Measurements from ENCODE around the gene MICU1. TPM values are rescaled to one million over a fixed set of nuclear protein-coding genes. Genes with fewer than 3 reads are reported as not detected.
"Not testable (repeated sequence)": the region's sequence is repeated elsewhere in the genome, so short reads cannot be mapped to it uniquely, and the experiment has no call there.

MICU1 gene
- total RNA-seq, 1 experiment from 2014 or later: 46.9 TPM

DNA sequence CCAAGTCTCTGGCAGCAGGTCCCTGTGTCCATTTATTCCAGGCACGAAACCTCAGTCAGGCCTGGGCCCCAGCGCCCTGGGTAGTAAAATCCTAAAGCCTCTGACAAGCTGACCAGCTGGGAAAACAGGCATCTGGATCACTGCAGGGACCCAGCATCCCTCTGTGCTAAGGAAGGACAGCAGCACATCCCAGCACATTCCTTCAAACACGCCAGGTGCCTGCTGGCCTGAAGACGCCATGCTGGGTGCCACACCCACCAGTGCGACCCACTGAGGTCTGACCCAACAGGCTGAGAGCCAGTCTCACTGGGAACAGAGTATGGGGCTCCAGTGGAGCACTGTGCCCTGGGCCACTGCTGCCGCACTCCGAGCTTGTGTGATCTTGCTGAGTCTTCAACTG is 277.6 kb downstream of the MICU1 start:
- H3K9me3 ChIP-seq (ENCODE audit: control insufficient read depth, insufficient read depth, low read depth, low read length): no peaks in the 10 kb centered on the region
- POLR2A ChIA-PET: interaction anchor here (1.5 kb wide), 1 partner anchor 10 kb away, joined by 6 read pairs; no protein-coding TSS in a partner anchor
- no TSS peak for BruUV-seq (replicated peaks)

GRCh38 chr10:72346117-72346516 is 279.8 kb downstream of the MICU1 start:
- intact Hi-C loops (cut with micrococcal nuclease; ENCODE audit: unreplicated experiment); H3K9me3 ChIP-seq (ENCODE audit: control insufficient read depth, insufficient read depth, low read depth, low read length); H3K27me3 ChIP-seq (ENCODE audit: control insufficient read depth, insufficient read depth, low read length); DNase-seq (ENCODE audit: low read depth, low spot score); BruUV-seq (replicated peaks); H3K36me3 ChIP-seq (ENCODE audit: control insufficient read depth, insufficient read depth, low read length); H3K27ac ChIP-seq (ENCODE audit: low read length); CTCF ChIA-PET; H3K4me1 ChIP-seq (ENCODE audit: control insufficient read depth, insufficient read depth, low read length); H3K4me3 ChIP-seq (ENCODE audit: low read depth in 2 of 2, low read length in 2 of 2); in situ Hi-C loops (cut with HindIII; ENCODE audit: low pct_unique_long_range_greater_than_20kb, low sequenced_read_pairs); POLR2A ChIA-PET; ATAC-seq: not testable (repeated sequence)

More for the DNA sequence above, 277.6 kb downstream of the MICU1 start:
- Histone ChIP-seq H3K27me3 (ENCODE audit: control insufficient read depth, insufficient read depth, low read length) (no peaks in the 10 kb centered on the region), H3K27ac (ENCODE audit: low read length) (no peak overlapping the region), H3K4me3 (ENCODE audit: low read depth in 2 of 2, low read length in 2 of 2) (no peak overlapping the region), H3K4me1 (ENCODE audit: control insufficient read depth, insufficient read depth, low read length) (peaks cover 6% of the 10 kb centered on the region), H3K36me3 (ENCODE audit: control insufficient read depth, insufficient read depth, low read length) (peaks cover 2% of the 10 kb centered on the region; the same call in 1 of the 2 replicates)
- DNase-seq (ENCODE audit: low read depth, low spot score) (no peak), ATAC-seq (no peak)
- CTCF ChIA-PET: no interaction called here
- TF ChIP-seq TCF7L2 (IDR thresholded peaks at IDR 0.05; ENCODE audit: low read depth, low read length) (no peak), POLR2AphosphoS5 (IDR thresholded peaks at IDR 0.05; ENCODE audit: low read depth, low read length) (no peak), SIN3A (IDR thresholded peaks at IDR 0.05; ENCODE audit: borderline replicate concordance, insufficient read depth, low read depth, low read length) (no peak)
- TF ChIP-seq, protein P1, sequence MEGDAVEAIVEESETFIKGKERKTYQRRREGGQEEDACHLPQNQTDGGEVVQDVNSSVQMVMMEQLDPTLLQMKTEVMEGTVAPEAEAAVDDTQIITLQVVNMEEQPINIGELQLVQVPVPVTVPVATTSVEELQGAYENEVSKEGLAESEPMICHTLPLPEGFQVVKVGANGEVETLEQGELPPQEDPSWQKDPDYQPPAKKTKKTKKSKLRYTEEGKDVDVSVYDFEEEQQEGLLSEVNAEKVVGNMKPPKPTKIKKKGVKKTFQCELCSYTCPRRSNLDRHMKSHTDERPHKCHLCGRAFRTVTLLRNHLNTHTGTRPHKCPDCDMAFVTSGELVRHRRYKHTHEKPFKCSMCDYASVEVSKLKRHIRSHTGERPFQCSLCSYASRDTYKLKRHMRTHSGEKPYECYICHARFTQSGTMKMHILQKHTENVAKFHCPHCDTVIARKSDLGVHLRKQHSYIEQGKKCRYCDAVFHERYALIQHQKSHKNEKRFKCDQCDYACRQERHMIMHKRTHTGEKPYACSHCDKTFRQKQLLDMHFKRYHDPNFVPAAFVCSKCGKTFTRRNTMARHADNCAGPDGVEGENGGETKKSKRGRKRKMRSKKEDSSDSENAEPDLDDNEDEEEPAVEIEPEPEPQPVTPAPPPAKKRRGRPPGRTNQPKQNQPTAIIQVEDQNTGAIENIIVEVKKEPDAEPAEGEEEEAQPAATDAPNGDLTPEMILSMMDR (IDR thresholded peaks at IDR 0.05): no peak
- TF ChIP-seq, protein P2, sequence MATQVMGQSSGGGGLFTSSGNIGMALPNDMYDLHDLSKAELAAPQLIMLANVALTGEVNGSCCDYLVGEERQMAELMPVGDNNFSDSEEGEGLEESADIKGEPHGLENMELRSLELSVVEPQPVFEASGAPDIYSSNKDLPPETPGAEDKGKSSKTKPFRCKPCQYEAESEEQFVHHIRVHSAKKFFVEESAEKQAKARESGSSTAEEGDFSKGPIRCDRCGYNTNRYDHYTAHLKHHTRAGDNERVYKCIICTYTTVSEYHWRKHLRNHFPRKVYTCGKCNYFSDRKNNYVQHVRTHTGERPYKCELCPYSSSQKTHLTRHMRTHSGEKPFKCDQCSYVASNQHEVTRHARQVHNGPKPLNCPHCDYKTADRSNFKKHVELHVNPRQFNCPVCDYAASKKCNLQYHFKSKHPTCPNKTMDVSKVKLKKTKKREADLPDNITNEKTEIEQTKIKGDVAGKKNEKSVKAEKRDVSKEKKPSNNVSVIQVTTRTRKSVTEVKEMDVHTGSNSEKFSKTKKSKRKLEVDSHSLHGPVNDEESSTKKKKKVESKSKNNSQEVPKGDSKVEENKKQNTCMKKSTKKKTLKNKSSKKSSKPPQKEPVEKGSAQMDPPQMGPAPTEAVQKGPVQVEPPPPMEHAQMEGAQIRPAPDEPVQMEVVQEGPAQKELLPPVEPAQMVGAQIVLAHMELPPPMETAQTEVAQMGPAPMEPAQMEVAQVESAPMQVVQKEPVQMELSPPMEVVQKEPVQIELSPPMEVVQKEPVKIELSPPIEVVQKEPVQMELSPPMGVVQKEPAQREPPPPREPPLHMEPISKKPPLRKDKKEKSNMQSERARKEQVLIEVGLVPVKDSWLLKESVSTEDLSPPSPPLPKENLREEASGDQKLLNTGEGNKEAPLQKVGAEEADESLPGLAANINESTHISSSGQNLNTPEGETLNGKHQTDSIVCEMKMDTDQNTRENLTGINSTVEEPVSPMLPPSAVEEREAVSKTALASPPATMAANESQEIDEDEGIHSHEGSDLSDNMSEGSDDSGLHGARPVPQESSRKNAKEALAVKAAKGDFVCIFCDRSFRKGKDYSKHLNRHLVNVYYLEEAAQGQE (IDR thresholded peaks at IDR 0.05; ENCODE audit: insufficient read depth in 1 of 2, low read depth in 2 of 2, low read length in 1 of 2): no peak
- intact Hi-C loops (cut with micrococcal nuclease; ENCODE audit: unreplicated experiment) (no loop called here), in situ Hi-C loops (cut with HindIII; ENCODE audit: low pct_unique_long_range_greater_than_20kb, low sequenced_read_pairs) (no loop called here)

DNA sequence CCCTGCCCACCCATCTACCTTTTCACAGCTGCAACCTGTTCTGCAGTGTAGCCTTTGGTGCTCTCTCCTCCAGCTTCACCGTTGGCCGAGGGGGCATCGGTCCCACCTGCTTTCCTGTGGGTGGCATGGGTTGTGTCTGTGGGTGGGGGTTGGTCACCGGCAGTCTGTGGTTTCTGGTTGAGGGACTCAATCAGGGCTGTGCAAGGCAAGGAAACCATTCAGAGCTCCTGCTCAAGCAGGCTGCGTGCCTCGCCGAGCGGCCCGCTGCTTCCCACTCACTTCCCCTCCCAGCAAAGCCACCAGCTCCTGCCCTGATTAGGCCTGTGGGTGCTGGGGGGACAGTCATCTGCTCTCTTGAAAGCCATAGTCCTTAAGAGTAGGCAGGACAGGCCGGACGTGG is 280.9 kb downstream of the MICU1 start:
- intact Hi-C loops (cut with micrococcal nuclease; ENCODE audit: unreplicated experiment): no loop called here

More for the DNA sequence above, 280.9 kb downstream of the MICU1 start:
- Histone ChIP-seq H3K27ac (ENCODE audit: low read length) (no peak overlapping the region), H3K4me3 (ENCODE audit: low read depth in 2 of 2, low read length in 2 of 2) (no peak overlapping the region), H3K9me3 (ENCODE audit: control insufficient read depth, insufficient read depth, low read depth, low read length) (no peaks in the 10 kb centered on the region), H3K36me3 (ENCODE audit: control insufficient read depth, insufficient read depth, low read length) (0 out of 2 replicates have a peak, but pooled peaks cover 2% of the 10 kb centered on the region), H3K27me3 (ENCODE audit: control insufficient read depth, insufficient read depth, low read length) (no peaks in the 10 kb centered on the region), H3K4me1 (ENCODE audit: control insufficient read depth, insufficient read depth, low read length) (peaks cover 9% of the 10 kb centered on the region)
- ATAC-seq: no peak
- ChIA-PET POLR2A (interaction anchor here (0.9 kb wide), 1 partner anchor 10 kb away, joined by 3 read pairs; the partner anchor contains the start of gene DNAJB12), CTCF (interaction anchor here (0.5 to 0.7 kb wide), 2 partner anchors 265 to 447 kb away, joined by 7 read pairs; no protein-coding TSS in a partner anchor)
- BruUV-seq (replicated peaks): no TSS peak
- TF ChIP-seq POLR2AphosphoS5 (IDR thresholded peaks at IDR 0.05; ENCODE audit: low read depth, low read length) (no peak), SIN3A (IDR thresholded peaks at IDR 0.05; ENCODE audit: borderline replicate concordance, insufficient read depth, low read depth, low read length) (no peak), TCF7L2 (IDR thresholded peaks at IDR 0.05; ENCODE audit: low read depth, low read length) (no peak)
- TF ChIP-seq, protein P1 (IDR thresholded peaks at IDR 0.05): no peak
- TF ChIP-seq, protein P2 (IDR thresholded peaks at IDR 0.05; ENCODE audit: insufficient read depth in 1 of 2, low read depth in 2 of 2, low read length in 1 of 2): no peak
- DNase-seq (ENCODE audit: low read depth, low spot score): no peak
- in situ Hi-C loops (cut with HindIII; ENCODE audit: low pct_unique_long_range_greater_than_20kb, low sequenced_read_pairs): no loop called here
